ENCODE results near the gene ZNF219.

The ZNF219 gene

GRCh38 chr14:21087294-21088091 is 11.0 kb downstream of the ZNF219 start:
- DNase-seq (ENCODE audit: low read depth, low spot score) = no peak

GRCh38 chr14:21086908-21087293 is 11.6 kb downstream of the ZNF219 start:
- DNase-seq (ENCODE audit: low read depth, low spot score) = no peak

- DNase-seq (ENCODE audit: low read depth, low spot score) = no peak
Measured at GRCh38 chr14:21084998-21085853, 13.2 kb downstream of the ZNF219 start.

- no peak for DNase-seq (ENCODE audit: low read depth, low spot score)
Measured at GRCh38 chr14:21084396-21084795, 14.1 kb downstream of the ZNF219 start.

GRCh38 chr14:21083565-21084325 is 14.7 kb downstream of the ZNF219 start:
- DNase-seq (ENCODE audit: low read depth, low spot score) = no peak

- no peak for DNase-seq (ENCODE audit: low read depth, low spot score)
Measured at GRCh38 chr14:21081521-21082142, 16.8 kb downstream of the ZNF219 start.

GRCh38 chr14:21078726-21079125 is 19.7 kb downstream of the ZNF219 start:
- no peak for DNase-seq (ENCODE audit: low read depth, low spot score)

GRCh38 chr14:21078287-21078686 is 20.2 kb downstream of the ZNF219 start:
- no peak for DNase-seq (ENCODE audit: low read depth, low spot score)

GRCh38 chr14:21077672-21078071 is 20.8 kb downstream of the ZNF219 start:
- no peak for DNase-seq (ENCODE audit: low read depth, low spot score)

- no peak for DNase-seq (ENCODE audit: low read depth, low spot score)
Measured at GRCh38 chr14:21075719-21076437, 22.6 kb downstream of the ZNF219 start.

GRCh38 chr14:21074398-21075272 is 23.8 kb downstream of the ZNF219 start:
- DNase-seq (ENCODE audit: low read depth, low spot score) = no peak

- DNase-seq (ENCODE audit: low read depth, low spot score) = no peak
Measured at GRCh38 chr14:21073921-21074320, 24.5 kb downstream of the ZNF219 start.

- no peak for DNase-seq (ENCODE audit: low read depth, low spot score)
Measured at GRCh38 chr14:21072781-21073339, 25.6 kb downstream of the ZNF219 start.

- no peak for DNase-seq (ENCODE audit: low read depth, low spot score)
Measured at GRCh38 chr14:21072031-21072473, 26.4 kb downstream of the ZNF219 start.

GRCh38 chr14:21071225-21072030 is 27.0 kb downstream of the ZNF219 start:
- DNase-seq (ENCODE audit: low read depth, low spot score) = no peak

GRCh38 chr14:21070610-21071224 is 27.7 kb downstream of the ZNF219 start:
- no peak for DNase-seq (ENCODE audit: low read depth, low spot score)

- no peak for DNase-seq (ENCODE audit: low read depth, low spot score)
Measured at GRCh38 chr14:21070083-21070609, 28.3 kb downstream of the ZNF219 start, which contains the start of gene ARHGEF40. Gene ARHGEF40, plus strand, starts transcription at chr14:21070304. Its CDS starts 93 bp downstream, at chr14:21070397.
